ENCODE results near the gene AEBP2.

AEBP2 gene

GRCh38 chr12:19415563-19415962, 23.7 kb upstream of the AEBP2 start:
- TF ChIP-seq TAF1 (IDR thresholded peaks at IDR 0.05; ENCODE audit: borderline replicate concordance, insufficient read depth, low read length) (no peak), FOXP2 (optimal IDR thresholded peaks at IDR 0.05; ENCODE audit: borderline replicate concordance, extremely low read depth, extremely low read length, insufficient read depth) (no peak), POLR2AphosphoS5 (IDR thresholded peaks at IDR 0.05; ENCODE audit: low read depth, low read length) (no peak), REST (IDR thresholded peaks at IDR 0.05; ENCODE audit: insufficient read depth in 1 of 2, low read depth in 2 of 2, low read length in 2 of 2) (no peak), SIN3A (IDR thresholded peaks at IDR 0.05; ENCODE audit: borderline replicate concordance, insufficient read depth, low read length) (no peak)

DNA sequence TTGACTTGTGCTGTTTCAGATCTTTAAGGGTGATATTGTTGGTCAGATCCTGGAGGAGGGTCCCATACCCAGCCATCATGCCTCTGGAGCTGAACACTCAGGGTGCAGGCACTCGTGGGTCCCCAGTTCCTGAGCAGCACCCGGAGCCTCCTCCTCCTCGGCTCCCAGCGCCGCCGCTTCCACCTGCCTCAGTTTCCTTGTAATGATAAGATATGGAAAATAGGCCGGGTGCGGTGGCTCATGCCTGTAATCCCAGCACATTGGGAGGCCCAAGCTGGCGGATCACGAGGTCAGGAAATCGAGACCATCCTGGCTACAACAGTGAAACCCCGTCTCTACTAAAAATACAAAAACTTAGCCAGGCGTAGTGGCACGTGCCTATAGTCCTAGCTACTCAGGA, 20.2 kb upstream of the AEBP2 start:
- TF ChIP-seq REST (IDR thresholded peaks at IDR 0.05; ENCODE audit: insufficient read depth in 1 of 2, low read depth in 2 of 2, low read length in 2 of 2) (no peak), POLR2AphosphoS5 (IDR thresholded peaks at IDR 0.05; ENCODE audit: low read depth, low read length) (no peak), FOXP2 (optimal IDR thresholded peaks at IDR 0.05; ENCODE audit: borderline replicate concordance, extremely low read depth, extremely low read length, insufficient read depth) (no peak), TAF1 (IDR thresholded peaks at IDR 0.05; ENCODE audit: borderline replicate concordance, insufficient read depth, low read length) (no peak), SIN3A (IDR thresholded peaks at IDR 0.05; ENCODE audit: borderline replicate concordance, insufficient read depth, low read length) (no peak)

DNA sequence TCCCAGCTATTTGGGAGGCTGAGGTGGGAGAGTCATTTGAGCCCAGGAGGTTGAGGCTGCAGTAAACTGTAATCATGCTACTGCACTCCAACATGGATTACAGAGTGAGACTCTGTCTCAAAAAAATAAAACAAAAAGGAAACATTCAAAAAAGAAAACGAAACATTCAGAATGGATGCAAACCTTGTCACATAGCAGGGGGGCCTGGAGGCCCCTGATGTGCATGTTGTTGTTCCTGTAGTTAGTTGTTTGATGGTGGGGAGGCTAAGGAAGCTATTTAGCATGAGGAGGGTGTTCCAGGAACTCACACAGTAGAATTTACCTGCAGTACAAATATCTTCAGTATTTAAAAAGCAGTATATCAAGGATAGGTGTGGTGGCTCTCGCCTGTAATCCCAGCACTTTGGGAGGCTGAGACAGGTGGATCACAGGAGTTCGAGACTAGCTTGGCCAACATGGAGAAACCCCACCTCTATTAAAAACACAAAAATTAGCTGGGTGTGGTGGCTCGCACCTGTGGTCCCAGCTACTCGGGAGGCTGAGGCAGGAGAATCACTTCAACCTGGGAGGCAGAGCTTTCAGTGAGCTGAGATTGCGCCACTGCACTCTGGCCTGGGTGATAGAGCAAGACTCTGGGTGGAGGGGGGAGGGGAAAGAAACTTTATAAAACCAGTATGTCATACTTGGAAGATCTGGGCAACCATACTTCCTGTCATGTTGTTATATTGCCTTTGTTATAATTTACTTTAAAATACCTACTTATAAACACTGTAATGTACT, 17.6 kb upstream of the AEBP2 start:
- TF ChIP-seq REST (IDR thresholded peaks at IDR 0.05; ENCODE audit: insufficient read depth in 1 of 2, low read depth in 2 of 2, low read length in 2 of 2): no peak
- no peak for TF ChIP-seq SIN3A (IDR thresholded peaks at IDR 0.05; ENCODE audit: borderline replicate concordance, insufficient read depth, low read length)
- no peak for TF ChIP-seq FOXP2 (optimal IDR thresholded peaks at IDR 0.05; ENCODE audit: borderline replicate concordance, extremely low read depth, extremely low read length, insufficient read depth)
- no peak for TF ChIP-seq TAF1 (IDR thresholded peaks at IDR 0.05; ENCODE audit: borderline replicate concordance, insufficient read depth, low read length)

- TF ChIP-seq SIN3A (IDR thresholded peaks at IDR 0.05; ENCODE audit: borderline replicate concordance, insufficient read depth, low read length) (no peak), REST (IDR thresholded peaks at IDR 0.05; ENCODE audit: insufficient read depth in 1 of 2, low read depth in 2 of 2, low read length in 2 of 2) (no peak), TAF1 (IDR thresholded peaks at IDR 0.05; ENCODE audit: borderline replicate concordance, insufficient read depth, low read length) (no peak), FOXP2 (optimal IDR thresholded peaks at IDR 0.05; ENCODE audit: borderline replicate concordance, extremely low read depth, extremely low read length, insufficient read depth) (no peak), POLR2AphosphoS5 (IDR thresholded peaks at IDR 0.05; ENCODE audit: low read depth, low read length) (no peak)
Observed at GRCh38 chr12:19423166-19423930, 15.9 kb upstream of the AEBP2 start.
